GM19328 (cell line): ENCODE results near the gene PNMA8C.
"Not testable (repeated sequence)": the region's sequence is repeated elsewhere in the genome, so short reads cannot be mapped to it uniquely, and the experiment has no call there.

Source experiments
- ATAC-seq: cut with Tn5 transposase; IDR thresholded peaks from one replicate; pipeline ENCODE4 v1.9.1; 2021; ENCODE audit warnings: mild to moderate bottlenecking, moderate library complexity; ENCODE audit not compliant: unreplicated experiment

PNMA8C gene

DNA sequence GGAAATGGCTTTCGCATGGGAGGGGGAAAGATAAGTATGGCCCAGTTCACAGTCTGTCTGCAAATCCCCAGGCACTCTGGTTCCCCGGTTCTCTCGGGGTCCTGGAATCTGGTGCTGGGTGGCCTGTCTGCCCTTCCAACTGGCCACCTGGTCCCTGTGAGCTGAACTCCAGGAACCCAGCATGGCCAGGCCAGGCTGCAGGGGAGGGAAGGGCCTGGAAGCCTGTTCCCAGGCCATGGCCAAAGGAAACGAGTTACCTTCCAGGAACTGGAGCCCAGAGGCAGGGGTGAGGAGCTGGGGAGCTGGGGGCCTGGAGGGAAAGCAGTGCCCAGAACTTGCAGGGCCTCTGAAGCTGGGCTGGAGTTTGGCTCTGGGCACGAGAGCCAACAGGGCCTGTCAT, 19.1 kb upstream of the PNMA8C start:
- ATAC-seq, result no peak

DNA sequence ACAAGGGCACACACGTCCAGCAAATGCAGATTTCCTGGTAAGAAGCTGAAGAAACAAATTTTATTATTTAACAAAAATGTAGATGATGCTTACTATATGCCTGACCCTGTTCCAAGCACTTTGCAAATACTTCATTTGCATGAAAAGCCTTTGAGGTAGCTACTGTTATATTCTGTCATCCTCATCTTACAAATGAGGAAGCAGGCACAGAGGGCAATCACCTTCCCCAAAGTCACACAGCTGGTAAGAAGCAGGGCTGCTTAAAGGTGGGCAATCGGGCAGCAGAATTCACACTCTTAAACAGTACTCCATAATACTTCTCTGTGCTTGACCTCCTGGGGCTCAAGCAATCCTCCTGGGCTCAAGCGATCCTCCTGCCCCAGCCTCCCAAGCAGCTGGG, 18.3 kb upstream of the PNMA8C start:
- ATAC-seq, result no peak

DNA sequence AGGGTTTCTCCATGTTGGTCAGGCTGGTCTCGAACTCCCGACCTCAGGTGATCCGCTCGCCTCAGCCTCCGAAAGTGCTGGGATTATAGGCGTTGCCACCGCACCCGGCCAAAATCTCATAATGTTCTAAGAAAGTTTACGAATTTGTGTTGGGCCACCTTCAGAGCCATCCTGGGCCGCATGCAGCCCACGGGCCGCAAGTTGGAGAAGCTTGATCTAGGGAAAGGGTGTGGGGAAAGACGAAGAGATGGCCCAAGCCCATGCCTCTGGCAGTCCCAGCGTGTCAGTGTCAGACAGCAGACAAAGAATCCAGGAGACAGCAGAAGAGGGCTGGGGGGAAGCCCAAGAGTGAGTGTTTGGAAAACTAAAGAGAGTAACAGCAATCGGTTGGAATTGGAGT, 17.3 kb upstream of the PNMA8C start:
- no peak for ATAC-seq

DNA sequence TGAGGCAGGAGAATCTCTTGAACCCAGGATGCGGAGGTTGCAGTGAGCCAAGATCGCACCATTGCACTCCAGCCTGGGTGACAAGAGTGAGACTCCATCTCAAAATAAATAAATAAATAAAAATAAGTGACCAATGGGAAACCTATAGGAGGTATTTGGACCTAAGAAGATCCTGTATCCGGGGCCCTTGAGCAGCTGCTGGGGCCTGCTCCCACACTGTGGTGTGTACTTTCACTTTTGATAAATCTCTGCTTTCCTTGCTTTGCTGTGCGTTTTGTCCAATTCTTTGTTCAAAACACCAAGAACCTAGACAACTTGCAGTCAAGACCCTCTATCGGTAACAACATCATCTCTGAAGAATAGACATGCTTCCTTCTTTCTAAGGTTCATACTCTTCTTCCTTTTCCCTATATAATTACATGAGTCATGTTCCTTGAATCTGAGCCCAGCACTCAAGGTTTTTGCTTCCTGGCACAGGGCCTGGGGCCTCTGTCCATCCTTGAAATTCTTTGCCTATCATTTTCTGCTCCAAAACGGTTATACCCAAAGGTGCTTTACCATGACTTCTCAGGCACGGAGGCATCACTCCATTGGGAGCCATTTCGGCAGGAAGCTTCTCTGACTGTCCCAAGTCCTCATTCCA, 14.2 kb upstream of the PNMA8C start:
- no peak for ATAC-seq

DNA sequence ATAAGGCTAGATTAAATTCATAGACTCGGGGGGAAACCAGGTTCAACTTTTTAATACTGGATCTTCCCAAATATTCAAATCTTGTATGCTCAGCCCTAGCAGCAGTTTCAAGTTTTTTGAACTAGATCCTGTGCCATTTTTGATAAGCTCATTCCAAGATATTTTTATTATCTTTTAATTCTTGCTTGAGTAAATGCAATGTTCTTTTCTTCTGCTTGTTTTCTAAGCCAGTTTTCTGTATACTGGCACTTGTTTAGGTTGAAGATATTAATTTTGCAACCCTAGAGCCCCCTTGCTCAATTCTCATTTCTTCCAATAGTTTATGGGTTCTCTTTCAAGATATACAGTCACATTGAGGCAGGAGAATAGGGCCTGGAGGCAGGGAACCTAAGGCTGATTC, 13.1 kb upstream of the PNMA8C start:
- ATAC-seq, result no peak

DNA sequence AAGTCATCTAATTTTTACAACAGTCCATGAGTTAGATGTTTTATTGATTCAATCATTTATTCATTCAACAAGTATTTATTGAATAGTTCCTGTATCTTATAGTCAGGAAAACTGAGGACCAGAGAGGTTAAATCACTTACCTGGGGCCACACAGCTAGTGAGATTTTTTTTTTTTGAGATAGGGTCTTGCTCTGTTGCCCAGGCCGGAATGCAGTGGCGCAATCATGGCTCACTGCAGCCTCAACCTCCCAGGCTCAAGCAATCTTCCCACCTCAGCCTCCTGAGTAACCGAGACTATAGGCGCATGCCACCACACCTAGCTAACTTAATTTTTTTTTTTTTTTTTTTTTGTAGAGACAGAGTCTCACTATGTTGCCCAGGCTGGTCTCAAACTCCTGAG, 7.0 kb upstream of the PNMA8C start:
- ATAC-seq, result not testable (repeated sequence)

DNA sequence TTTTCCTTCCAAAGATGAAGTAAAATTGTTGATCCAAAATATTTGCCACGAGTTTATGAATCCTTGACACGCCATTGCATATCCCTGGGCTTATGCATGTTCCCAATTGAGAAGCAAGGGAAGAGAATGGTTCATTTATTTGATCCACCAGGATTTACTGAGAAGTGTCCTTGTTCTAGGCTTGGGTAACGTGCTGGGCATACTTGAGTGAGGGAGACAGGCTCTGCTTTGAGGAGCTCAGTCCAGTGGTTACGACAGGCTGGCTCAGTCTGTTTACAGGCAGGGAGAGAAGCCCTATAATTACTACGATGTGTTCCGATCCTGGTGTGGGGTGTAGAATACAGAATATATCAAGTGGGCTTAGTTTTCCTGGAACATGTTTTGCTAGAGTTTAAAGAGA, 6.3 kb upstream of the PNMA8C start:
- ATAC-seq, result no peak

DNA sequence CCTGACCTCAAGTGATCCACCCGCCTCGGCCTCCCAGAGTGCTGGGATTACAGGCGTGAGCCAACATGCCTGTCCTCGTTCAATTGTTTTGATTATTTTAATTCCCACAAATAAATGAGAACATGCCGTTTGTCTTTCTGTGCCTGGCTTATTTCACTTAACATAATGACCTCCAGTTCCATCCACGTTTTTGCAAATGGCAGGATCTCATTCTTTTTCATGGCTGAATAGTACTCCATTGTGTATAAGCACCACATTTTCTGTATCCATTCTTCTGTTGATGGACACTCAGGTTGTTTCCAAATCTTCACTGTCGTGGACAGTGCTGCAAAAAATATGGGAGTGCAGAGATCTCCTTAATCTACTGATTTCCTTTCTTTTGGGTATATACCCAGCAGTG, 4.7 kb upstream of the PNMA8C start:
- not testable (repeated sequence) for ATAC-seq

DNA sequence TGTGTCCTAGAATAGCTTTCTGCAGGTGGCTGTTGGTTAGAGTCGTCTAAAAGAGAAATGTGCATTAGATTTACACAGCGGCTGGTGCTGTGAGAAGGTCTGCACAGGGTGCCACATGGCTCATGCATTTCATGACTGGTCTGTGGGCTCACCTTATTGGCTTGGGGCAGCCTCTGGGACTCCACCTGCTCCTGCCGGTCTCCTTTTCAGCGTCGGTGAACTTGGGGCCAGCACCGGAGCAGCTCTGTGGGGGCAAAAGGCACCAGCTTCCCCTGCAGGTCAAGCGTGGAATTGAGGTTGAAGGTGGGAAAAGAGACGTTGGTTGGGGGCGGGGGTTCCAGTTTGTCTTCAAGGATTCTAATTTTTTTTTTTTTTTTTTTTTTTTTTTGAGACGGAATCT, 3.1 kb upstream of the PNMA8C start:
- ATAC-seq, result no peak

DNA sequence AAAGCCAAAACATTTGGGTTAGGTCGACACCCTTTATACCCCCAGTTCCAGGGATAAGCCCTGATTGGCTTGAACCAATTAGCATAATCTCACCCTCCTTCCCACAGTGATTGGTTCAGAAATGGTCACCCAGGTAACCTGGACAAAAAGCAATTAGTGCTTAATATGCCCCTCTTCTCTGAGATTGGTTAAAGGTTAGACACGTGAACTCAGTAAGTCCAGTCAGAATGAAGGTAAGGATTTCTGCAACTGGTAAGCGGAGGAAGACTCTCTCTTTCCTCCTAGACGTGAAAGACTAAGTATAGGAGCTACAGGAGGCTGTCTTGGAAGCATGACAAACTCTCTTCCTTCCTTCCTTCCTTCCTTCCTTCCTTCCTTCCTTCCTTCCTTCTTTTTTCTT, 1.3 kb upstream of the PNMA8C start:
- ATAC-seq, result no peak

DNA sequence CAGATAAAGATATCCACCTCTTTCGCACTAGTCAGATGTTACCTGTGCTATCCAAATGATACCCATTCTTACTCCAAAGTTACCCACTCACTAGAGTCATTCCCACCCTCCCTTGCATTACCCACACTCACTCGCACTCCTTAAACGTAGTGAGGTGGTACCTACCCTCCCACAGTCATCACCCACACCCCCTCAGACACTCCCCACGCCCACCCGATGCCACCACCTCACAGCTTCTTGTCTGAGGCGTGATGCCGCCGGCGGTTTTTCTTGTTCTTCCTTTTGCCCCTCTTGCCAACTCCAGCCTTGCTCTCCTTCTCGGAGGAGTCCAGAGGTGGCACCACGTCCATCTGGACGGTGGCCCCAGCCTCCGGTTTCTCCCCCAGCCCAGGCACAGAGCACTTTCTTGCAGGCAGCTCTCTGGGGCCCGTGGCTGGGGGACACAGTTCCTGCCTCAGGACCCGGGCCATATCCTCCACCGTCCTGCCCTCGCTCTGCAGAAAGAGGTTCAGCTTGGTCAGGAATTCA, 1.2 kb downstream of the PNMA8C start:
- no peak for ATAC-seq

DNA sequence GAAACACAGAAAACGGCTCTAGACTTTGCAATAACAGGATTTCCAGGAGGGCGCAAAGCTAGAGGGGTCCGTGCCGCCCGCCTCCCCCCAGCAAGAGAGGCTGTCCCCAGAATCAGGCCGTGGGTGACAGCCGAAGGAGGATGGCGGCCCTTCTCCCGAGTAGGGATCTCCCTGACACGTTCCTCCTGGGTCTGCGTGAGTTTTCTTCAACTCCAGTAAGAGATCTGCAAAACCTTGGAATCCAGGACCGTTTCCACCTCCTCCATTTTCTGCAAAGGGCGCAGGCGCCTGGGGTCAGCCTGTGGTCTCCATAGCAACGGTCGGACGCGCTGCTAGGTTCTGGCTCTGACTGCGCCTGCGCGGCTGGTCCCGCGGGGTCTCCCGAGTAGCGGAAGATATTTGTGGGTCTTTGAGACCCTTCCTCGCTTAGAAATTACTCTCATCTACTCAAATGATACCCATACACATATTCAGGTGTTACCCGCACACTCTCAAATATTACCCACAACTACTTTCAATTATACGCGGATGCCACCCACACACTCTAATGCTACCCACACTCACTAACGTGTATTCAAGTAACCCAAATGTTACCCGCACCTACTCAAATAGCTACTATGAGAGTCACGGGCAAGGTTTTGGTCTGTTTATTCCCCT, 2.1 kb downstream of the PNMA8C start:
- no peak for ATAC-seq

DNA sequence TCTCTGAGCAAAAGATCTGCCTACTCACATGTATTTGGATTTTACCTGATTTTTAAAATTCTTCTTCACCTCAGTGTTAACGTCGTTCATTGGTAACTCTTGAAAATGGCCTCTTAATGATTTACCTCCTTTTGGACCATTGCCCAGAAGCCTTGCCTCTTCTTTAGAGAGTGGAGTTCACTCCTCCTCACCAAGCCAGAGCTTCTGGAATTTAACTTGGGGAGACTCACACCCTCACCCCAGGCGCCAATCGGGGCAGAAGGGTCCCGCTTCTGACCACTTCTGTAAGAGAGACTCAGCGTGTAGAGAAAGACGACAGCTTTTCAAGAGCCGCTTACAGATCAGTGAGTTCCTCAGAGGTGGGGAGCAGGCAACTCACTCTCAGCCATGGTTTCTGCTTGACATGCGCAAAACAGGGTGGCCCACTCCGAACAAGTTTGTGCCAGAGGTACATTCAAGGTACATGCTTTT, 2.7 kb downstream of the PNMA8C start:
- no peak for ATAC-seq

DNA sequence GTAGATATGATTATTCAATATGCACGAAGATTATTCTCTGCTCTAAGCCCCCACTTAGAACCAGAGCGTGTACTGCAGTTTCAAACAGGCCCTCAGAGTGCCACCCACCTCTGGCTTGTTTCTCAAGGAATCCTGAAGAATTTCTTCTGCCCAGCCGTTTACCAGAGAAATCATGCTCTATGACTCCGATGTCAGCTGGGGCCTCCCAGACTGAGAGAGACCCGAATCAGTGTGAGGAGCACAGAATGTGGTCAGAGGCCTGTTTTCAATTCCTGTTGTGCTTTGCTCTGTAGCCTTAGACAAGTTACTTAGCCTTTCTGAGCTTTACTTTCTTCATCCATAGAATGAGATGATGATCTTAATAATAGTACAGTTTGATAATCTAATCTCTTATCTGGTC, 5.5 kb downstream of the PNMA8C start:
- no peak for ATAC-seq

DNA sequence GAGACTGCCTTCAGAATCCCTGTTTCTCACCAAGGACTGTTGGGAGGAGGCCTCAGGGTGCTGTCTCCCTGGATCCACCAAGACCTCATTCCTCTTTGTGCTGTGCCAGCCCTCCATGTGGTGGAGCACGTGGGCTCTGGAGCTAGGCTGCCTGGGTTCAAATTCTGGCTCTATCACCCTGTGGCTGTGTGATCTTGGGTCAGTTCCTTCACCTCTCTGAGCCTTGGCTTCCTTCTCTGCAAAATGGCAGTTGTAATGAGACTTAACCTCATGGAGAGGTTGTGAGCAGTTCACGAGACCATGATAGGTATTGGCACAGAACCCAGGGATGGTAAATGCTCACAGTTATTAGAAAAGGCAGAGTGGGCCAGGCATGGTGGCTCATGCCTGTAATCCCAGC, 6.4 kb downstream of the PNMA8C start:
- ATAC-seq, result no peak

DNA sequence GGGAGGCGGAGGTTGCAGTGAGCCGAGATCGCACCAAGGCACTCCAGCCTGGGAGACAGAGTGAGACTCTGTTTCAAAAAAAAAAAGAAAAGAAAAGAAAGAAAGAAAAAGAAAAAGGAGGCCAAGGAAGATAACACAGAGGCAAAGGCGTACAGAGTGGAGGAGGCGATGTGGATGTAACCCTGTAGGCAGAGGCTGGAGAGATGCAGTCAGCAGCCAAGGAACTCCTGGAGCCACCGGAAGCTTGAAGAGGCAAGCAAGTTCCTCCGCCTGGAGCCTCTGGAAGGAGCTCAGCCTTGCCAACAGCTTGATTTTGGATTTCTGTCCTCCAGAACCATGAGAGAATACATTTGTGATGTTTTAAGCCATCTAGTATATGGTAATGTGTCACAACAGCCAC, 8.7 kb downstream of the PNMA8C start:
- ATAC-seq, result no peak

DNA sequence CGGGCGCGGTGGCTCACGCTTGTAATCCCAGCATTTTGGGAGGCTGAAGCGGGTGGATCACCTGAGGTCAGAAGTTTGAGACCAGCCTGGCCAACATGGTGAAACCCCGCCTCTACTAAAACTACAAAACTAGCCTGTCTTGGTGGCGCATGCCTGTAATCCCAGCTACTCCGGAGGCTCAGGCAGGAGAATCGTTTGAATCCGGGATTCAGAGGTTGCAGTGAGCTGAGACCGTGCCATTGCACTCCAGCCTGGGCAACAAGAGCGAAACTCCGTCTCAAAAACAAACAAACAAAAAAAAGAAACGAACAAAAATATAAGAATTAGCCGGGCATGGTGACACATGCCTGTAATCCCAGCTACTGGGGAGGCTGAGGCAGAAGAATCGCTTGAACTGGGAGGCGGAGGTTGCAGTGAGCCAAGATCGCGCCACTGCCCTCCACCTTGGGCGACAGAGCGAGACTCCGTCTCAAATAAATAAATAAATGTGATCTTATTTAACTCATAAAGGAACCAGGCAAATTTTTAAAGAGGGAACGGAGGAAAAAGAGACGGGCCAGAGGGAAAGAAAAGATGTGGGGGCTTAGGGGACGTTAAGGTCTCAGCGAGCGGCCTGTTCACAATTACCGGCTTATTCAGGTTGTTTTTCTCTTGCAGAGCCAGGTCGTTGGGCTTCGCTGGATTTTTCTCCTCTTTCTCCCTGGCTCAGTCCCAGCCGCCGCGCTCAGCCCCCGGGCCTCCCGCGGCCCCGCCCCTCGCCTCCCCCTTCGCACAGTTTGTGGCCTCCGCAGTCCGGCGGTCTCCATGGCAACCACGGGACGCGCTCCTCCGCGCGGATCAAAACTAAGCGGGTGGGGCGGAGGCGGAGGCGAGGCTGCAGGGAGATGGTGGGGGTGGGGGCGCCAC, 12.7 kb downstream of the PNMA8C start:
- not testable (repeated sequence) for ATAC-seq

DNA sequence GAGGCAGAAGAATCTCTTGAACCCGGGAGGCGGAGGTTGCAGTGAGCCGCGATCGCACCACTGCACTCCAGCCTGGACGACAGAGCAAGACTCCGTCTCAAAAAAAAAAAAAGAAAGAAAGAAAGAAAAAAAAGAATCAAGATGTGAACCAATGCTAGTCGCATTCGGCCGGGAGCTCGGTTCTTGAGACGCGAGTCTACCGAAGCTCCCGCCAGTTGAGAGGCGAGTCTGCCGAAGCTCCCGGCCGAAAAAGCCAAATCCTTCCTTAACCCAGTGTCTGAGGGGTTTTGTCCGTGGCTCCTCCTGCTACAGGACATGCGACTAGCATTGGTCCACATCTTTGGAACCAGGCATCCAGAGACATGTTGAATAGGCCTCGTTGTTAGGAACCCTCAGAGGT, 13.8 kb downstream of the PNMA8C start:
- not testable (repeated sequence) for ATAC-seq

DNA sequence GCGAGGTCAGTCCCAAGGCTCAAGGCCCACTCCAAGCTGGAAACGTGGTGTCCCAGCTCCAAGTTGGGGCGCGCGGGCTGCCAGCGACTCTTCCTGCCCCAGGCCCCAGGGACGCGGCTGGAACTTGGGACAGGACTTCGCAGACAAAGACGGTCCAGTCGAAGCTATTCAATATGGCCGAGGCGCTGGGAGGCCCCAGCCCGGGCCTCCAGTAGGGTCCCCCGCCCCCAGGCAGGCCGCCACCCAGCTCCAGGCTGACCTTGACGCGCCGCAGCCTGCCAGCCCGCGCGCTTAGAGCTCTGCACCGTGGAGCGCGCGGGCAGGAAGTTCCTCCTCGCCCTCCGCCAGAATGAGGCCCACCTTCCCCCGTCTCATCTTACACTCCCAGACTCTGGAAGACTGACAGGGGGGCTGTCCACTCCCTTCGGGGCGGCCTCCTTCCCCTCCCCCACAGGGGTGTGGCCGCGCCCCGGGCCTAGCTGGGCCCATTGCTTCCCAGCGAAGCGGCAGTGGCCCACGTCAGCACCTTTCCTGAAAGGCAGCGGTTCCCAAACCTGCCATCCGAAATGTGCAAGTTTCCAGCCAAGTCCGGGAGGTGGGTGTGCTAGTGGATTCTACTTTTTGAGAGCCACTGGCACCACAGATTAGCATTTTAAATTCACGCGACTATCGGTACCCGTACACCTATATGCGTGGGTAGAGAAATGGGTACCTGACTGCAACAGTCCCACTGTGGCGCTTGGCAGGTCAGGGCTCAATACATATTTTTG, 15.3 kb downstream of the PNMA8C start, which contains the start of gene CCDC8:
CCDC8 (minus strand) TSS at position 303 of the 770 bp plus-strand sequence. CDS start 754 bp downstream, outside the sequence.
- ATAC-seq, result no peak

DNA sequence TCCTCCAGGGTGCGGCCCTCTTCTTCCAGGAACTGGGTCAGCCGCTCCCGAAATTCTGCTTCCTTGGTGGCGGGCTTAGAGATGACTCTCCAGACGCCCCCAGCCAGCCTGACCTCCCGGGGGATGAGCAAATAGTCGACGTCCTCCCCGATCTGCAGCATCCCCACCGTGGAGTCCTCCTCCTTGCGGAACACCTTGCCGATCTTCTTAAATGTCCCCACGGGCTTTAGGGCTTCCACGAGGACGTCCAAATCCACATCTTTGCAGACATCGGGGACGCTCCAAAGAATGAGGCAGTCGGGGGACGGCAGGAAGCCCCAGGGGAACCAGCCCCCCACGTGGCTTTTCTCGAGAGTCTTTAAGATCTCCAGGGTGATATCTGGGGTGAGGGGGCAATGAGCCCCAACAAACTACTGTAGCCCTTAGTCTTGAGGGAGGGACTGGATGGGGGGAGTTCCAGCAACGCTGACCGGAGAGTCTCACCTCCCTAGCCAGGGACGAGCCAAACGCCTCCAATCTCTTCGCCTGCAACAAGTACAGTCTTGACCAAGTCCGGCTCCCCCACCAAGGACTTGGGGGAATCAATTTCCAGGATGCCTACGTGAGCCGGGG, 16.0 kb downstream of the PNMA8C start:
- no peak for ATAC-seq
